ENCODE measurements around the gene DUSP16.

DUSP16 gene

DNA sequence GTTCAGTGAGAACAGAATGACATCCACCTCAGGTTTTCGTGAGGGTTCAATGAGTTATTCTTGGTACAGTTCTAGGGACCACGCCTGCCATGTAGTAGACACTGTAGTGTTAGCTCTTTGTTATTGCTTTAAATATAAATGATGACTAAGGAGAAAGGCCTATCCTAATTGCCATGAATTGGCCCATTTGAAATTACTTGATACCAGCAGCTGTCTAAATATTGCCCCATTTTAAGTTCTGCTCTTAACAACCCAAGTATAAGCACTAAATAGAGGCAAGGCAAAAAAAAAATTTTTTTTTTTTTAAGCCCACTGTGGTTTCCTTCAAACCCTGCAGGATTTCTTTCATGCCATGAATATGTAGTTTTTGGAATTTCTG lies 121.2 kb downstream of the DUSP16 start:
- WGBS, result 78% methylated on average over 2 of the region's 2 CpGs
- peaks cover 4% of the 10 kb centered on the region for H3K4me1 ChIP-seq (ENCODE audit: control insufficient read depth, insufficient read depth, low read depth, low read length)
- H2BK120ac ChIP-seq (ENCODE audit: low read depth, low read length), result no peak overlapping the region
- H2BK5ac ChIP-seq (ENCODE audit: low read depth, low read length, poor library complexity, severe bottlenecking), result no peak overlapping the region
- H3K23ac ChIP-seq (ENCODE audit: low read length in 2 of 2), result no peak overlapping the region
- peaks cover 10% of the 10 kb centered on the region for H3K79me1 ChIP-seq (replicated peaks; ENCODE audit: low read length, poor library complexity, severe bottlenecking)
- H3K4me2 ChIP-seq (ENCODE audit: low read length, poor library complexity, severe bottlenecking), result no peak overlapping the region
- H3K27me3 ChIP-seq (ENCODE audit: control insufficient read depth in 1 of 2, insufficient read depth in 1 of 2, low read length in 2 of 2), result no peaks in the 10 kb centered on the region
- H3K36me3 ChIP-seq (ENCODE audit: control insufficient read depth in 1 of 2, insufficient read depth in 2 of 2, low read depth in 1 of 2, low read length in 2 of 2), result peaks cover 0 to 14% of the 10 kb centered on the region in 2 experiments
- no peak overlapping the region for H2BK15ac ChIP-seq (ENCODE audit: low read depth, poor library complexity, severe bottlenecking)
- H2AFZ ChIP-seq (ENCODE audit: low read depth, low read length), result no peak overlapping the region
- H4K91ac ChIP-seq (ENCODE audit: low read length), result no peak overlapping the region
- H3K4ac ChIP-seq (ENCODE audit: low read depth in 1 of 2, low read length in 2 of 2), result no peak overlapping the region
- no peak overlapping the region for H2AK5ac ChIP-seq (ENCODE audit: low read length, severe bottlenecking)
- peaks cover 13% of the 10 kb centered on the region for H3K9me3 ChIP-seq (ENCODE audit: control insufficient read depth, low read length)
- H3K4me3 ChIP-seq (ENCODE audit: insufficient read depth in 1 of 2, low read depth in 1 of 2, low read length in 2 of 2), result no peak overlapping the region
- DNase-seq, result no peak
- H3K14ac ChIP-seq (ENCODE audit: low read length in 2 of 2), result no peak overlapping the region
- H2BK12ac ChIP-seq (ENCODE audit: low read length in 2 of 2), result no peak overlapping the region
- H4K8ac ChIP-seq (ENCODE audit: low read length), result no peak overlapping the region
- no peak overlapping the region for H3K9ac ChIP-seq (ENCODE audit: low read length)
- H3K27ac ChIP-seq (ENCODE audit: low read length, poor library complexity, severe bottlenecking), result no peak overlapping the region
- H3K18ac ChIP-seq (ENCODE audit: low read depth in 1 of 2, low read length in 2 of 2), result no peak overlapping the region

DNA sequence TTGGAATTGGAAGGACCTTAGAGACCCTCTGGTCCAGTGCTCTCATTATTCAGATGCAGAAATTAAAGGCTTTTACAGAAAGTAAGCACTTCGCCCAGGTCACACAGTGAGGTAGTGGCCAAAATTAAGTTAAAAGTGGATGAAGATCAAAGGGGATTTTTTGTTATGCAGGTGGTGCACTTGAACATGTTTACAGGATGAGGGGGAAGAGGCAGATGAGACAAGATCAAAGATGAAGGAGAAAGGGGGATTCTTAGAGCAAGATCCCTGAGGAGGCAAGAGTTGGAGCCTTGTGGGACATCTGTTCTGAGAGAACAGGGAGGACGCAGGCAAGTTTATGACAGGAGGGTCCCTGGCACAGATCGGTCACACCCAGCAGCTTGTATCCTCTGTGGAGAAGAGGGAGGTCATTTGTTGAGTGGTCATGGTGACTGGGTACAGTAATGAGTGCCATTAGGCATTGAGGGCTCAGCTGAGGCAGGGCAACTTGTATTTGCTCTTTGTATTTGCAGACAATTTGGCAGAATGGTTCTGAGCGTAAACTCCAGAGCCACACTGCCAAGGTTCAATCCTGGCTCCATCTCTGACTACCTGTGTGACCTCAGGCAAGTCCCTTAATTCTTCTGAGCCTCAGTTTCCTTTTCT lies 121.8 kb downstream of the DUSP16 start:
- H3K27me3 ChIP-seq (ENCODE audit: control insufficient read depth in 1 of 2, insufficient read depth in 1 of 2, low read length in 2 of 2), result no peaks in the 10 kb centered on the region
- H3K4ac ChIP-seq (ENCODE audit: low read depth in 1 of 2, low read length in 2 of 2), result no peak overlapping the region
- H4K91ac ChIP-seq (ENCODE audit: low read length), result no peak overlapping the region
- no peak overlapping the region for H3K27ac ChIP-seq (ENCODE audit: low read length, poor library complexity, severe bottlenecking)
- H2BK5ac ChIP-seq (ENCODE audit: low read depth, low read length, poor library complexity, severe bottlenecking), result no peak overlapping the region
- no peak overlapping the region for H2AK5ac ChIP-seq (ENCODE audit: low read length, severe bottlenecking)
- H2BK120ac ChIP-seq (ENCODE audit: low read depth, low read length), result no peak overlapping the region
- WGBS, result 94% methylated on average over 4 of the region's 4 CpGs
- no peak overlapping the region for H3K18ac ChIP-seq (ENCODE audit: low read depth in 1 of 2, low read length in 2 of 2)
- peaks cover 13% of the 10 kb centered on the region for H3K9me3 ChIP-seq (ENCODE audit: control insufficient read depth, low read length)
- peak overlapping the region in 1 of 2 experiments; percentile 92 for H2BK12ac ChIP-seq (ENCODE audit: low read length in 2 of 2)
- H2BK15ac ChIP-seq (ENCODE audit: low read depth, poor library complexity, severe bottlenecking), result no peak overlapping the region
- no peak overlapping the region for H3K9ac ChIP-seq (ENCODE audit: low read length)
- no peak overlapping the region for H3K4me3 ChIP-seq (ENCODE audit: insufficient read depth in 1 of 2, low read depth in 1 of 2, low read length in 2 of 2)
- H3K14ac ChIP-seq (ENCODE audit: low read length in 2 of 2), result no peak overlapping the region
- no peak overlapping the region for H2AFZ ChIP-seq (ENCODE audit: low read depth, low read length)
- H3K4me1 ChIP-seq (ENCODE audit: control insufficient read depth, insufficient read depth, low read depth, low read length), result peaks cover 4% of the 10 kb centered on the region
- no peak overlapping the region for H4K8ac ChIP-seq (ENCODE audit: low read length)
- H3K36me3 ChIP-seq (ENCODE audit: control insufficient read depth in 1 of 2, insufficient read depth in 2 of 2, low read depth in 1 of 2, low read length in 2 of 2), result peaks cover 0 to 19% of the 10 kb centered on the region in 2 experiments
- no peak for DNase-seq
- no peak overlapping the region for H3K4me2 ChIP-seq (ENCODE audit: low read length, poor library complexity, severe bottlenecking)
- no peak overlapping the region for H3K23ac ChIP-seq (ENCODE audit: low read length in 2 of 2)
- peaks cover 10% of the 10 kb centered on the region for H3K79me1 ChIP-seq (replicated peaks; ENCODE audit: low read length, poor library complexity, severe bottlenecking)

DNA sequence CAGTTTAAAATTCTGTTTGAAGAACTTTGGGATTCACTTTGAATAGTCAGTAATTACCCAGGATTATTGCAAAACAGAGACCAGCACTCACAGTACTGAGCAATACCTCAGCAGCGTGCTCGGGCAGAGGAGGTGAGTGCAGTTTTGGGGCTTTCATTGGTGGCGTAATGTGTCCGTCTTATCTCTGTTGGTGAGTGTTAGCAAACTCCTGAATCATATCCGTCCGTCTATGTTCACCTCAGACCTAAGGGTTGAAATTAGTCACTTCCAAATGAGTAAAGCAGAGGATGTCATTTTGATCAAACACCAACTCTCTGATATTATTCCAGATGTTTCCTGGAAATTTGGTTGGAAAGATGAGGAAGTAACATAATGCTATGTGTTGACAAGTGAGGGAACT lies 123.0 kb downstream of the DUSP16 start:
- peaks cover 0 to 23% of the 10 kb centered on the region in 2 experiments for H3K36me3 ChIP-seq (ENCODE audit: control insufficient read depth in 1 of 2, insufficient read depth in 2 of 2, low read depth in 1 of 2, low read length in 2 of 2)
- peak; percentile 41 for DNase-seq
- H3K27me3 ChIP-seq (ENCODE audit: control insufficient read depth in 1 of 2, insufficient read depth in 1 of 2, low read length in 2 of 2), result no peaks in the 10 kb centered on the region
- no peak overlapping the region for H3K4me2 ChIP-seq (ENCODE audit: low read length, poor library complexity, severe bottlenecking)
- no peak overlapping the region for H2BK120ac ChIP-seq (ENCODE audit: low read depth, low read length)
- peaks cover 3% of the 10 kb centered on the region for H3K4me1 ChIP-seq (ENCODE audit: control insufficient read depth, insufficient read depth, low read depth, low read length)
- no peak overlapping the region for H3K23ac ChIP-seq (ENCODE audit: low read length in 2 of 2)
- H3K9me3 ChIP-seq (ENCODE audit: control insufficient read depth, low read length), result peaks cover 13% of the 10 kb centered on the region
- H3K4me3 ChIP-seq (ENCODE audit: insufficient read depth in 1 of 2, low read depth in 1 of 2, low read length in 2 of 2), result no peak overlapping the region
- no peak overlapping the region for H3K18ac ChIP-seq (ENCODE audit: low read depth in 1 of 2, low read length in 2 of 2)
- no peak overlapping the region for H2BK5ac ChIP-seq (ENCODE audit: low read depth, low read length, poor library complexity, severe bottlenecking)
- peaks cover 8% of the 10 kb centered on the region for H3K79me1 ChIP-seq (replicated peaks; ENCODE audit: low read length, poor library complexity, severe bottlenecking)
- H3K4ac ChIP-seq (ENCODE audit: low read depth in 1 of 2, low read length in 2 of 2), result peak overlapping the region in 1 of 2 experiments; percentile 28
- H2AFZ ChIP-seq (ENCODE audit: low read depth, low read length), result no peak overlapping the region
- H3K9ac ChIP-seq (ENCODE audit: low read length), result no peak overlapping the region
- no peak overlapping the region for H4K8ac ChIP-seq (ENCODE audit: low read length)
- H2BK15ac ChIP-seq (ENCODE audit: low read depth, poor library complexity, severe bottlenecking), result no peak overlapping the region
- no peak overlapping the region for H3K27ac ChIP-seq (ENCODE audit: low read length, poor library complexity, severe bottlenecking)
- H2BK12ac ChIP-seq (ENCODE audit: low read length in 2 of 2), result no peak overlapping the region
- WGBS, result 73% methylated on average over 5 of the region's 6 CpGs
- no peak overlapping the region for H2AK5ac ChIP-seq (ENCODE audit: low read length, severe bottlenecking)
- no peak overlapping the region for H4K91ac ChIP-seq (ENCODE audit: low read length)
- no peak overlapping the region for H3K14ac ChIP-seq (ENCODE audit: low read length in 2 of 2)

DNA sequence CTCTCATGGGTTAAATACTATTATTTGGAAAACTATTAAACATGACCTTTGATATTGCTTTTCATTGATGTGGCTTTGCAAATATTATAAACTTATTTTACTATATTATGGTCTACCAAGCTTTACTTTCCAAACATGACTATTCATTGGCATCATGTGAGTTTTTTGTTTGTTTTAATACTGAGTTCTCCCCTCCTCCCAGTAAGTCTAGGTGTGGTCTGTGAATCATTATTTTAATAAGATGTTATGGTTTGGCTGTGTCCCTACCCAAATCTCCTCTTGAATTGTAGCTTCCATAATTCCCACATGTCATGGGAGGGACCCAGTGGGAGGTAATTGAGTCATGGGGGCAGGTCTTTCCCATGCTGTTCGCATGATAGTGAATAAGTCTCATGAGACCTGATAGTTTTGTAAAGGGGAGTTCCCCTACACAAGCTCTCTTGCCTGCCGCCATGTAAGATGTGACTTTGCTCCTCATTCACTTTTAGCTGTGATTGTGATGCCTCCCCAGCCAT lies 125.8 kb downstream of the DUSP16 start:
- Histone ChIP-seq H3K18ac (ENCODE audit: low read depth in 1 of 2, low read length in 2 of 2) (no peak overlapping the region), H2BK120ac (ENCODE audit: low read depth, low read length) (no peak overlapping the region), H4K8ac (ENCODE audit: low read length) (no peak overlapping the region), H3K4me1 (ENCODE audit: control insufficient read depth, insufficient read depth, low read depth, low read length) (peaks cover 4% of the 10 kb centered on the region), H3K4ac (ENCODE audit: low read depth in 1 of 2, low read length in 2 of 2) (no peak overlapping the region), H3K23ac (ENCODE audit: low read length in 2 of 2) (no peak overlapping the region), H3K9me3 (ENCODE audit: control insufficient read depth, low read length) (peaks cover 13% of the 10 kb centered on the region), H2AK5ac (ENCODE audit: low read length, severe bottlenecking) (no peak overlapping the region), H4K91ac (ENCODE audit: low read length) (no peak overlapping the region), H3K14ac (ENCODE audit: low read length in 2 of 2) (no peak overlapping the region), H2BK12ac (ENCODE audit: low read length in 2 of 2) (no peak overlapping the region), H3K27me3 (ENCODE audit: control insufficient read depth in 1 of 2, insufficient read depth in 1 of 2, low read length in 2 of 2) (no peaks in the 10 kb centered on the region), H2BK5ac (ENCODE audit: low read depth, low read length, poor library complexity, severe bottlenecking) (no peak overlapping the region), H3K27ac (ENCODE audit: low read length, poor library complexity, severe bottlenecking) (no peak overlapping the region), H3K79me1 (replicated peaks; ENCODE audit: low read length, poor library complexity, severe bottlenecking) (peaks cover 8% of the 10 kb centered on the region), H3K4me3 (ENCODE audit: insufficient read depth in 1 of 2, low read depth in 1 of 2, low read length in 2 of 2) (no peak overlapping the region), H2AFZ (ENCODE audit: low read depth, low read length) (no peak overlapping the region), H2BK15ac (ENCODE audit: low read depth, poor library complexity, severe bottlenecking) (no peak overlapping the region), H3K9ac (ENCODE audit: low read length) (no peak overlapping the region), H3K36me3 (ENCODE audit: control insufficient read depth in 1 of 2, insufficient read depth in 2 of 2, low read depth in 1 of 2, low read length in 2 of 2) (peaks cover 0 to 23% of the 10 kb centered on the region in 2 experiments), H3K4me2 (ENCODE audit: low read length, poor library complexity, severe bottlenecking) (no peak overlapping the region)
- DNase-seq, result no peak
- WGBS, result 93% methylated on average over 2 of the region's 2 CpGs

Measured in mesenchymal stem cell (in vitro differentiated cells and primary cell).